GM18526 (cell line): Measurements from ENCODE around the gene TMCO4.

Experiments
- POLR2A ChIP-seq: IDR thresholded peaks from 3 replicates; pipeline ENCODE4 v1.6.1; 2011; ENCODE audit not compliant: insufficient read length; ENCODE audit errors: extremely low read depth

TMCO4 gene

DNA sequence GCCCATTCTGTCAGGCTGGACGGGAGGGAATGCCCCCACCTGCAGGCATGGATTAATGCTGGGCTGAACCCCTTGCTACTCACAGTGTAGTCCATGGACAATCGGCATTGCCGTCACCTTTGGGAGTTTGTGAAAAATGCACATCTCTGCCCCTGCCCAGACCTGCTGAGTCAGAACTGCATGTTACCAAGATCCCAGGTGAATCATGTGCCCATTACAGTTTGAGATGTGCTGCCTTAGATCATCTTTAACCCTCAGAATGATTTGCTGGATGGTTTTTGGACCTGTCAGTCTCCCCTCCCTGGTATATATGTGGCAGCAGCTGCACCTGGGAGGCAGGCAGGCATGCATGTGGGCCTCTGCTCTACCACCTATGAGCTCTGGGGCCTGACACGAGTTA, 120.0 kb downstream of the TMCO4 start:
- no peak for TF ChIP-seq POLR2A

DNA sequence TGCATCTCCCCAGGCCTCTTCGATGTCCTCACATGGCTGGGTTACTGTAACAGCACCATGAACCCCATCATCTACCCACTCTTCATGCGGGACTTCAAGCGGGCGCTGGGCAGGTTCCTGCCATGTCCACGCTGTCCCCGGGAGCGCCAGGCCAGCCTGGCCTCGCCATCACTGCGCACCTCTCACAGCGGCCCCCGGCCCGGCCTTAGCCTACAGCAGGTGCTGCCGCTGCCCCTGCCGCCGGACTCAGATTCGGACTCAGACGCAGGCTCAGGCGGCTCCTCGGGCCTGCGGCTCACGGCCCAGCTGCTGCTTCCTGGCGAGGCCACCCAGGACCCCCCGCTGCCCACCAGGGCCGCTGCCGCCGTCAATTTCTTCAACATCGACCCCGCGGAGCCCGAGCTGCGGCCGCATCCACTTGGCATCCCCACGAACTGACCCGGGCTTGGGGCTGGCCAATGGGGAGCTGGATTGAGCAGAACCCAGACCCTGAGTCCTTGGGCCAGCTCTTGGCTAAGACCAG, 120.7 kb downstream of the TMCO4 start:
- TF ChIP-seq POLR2A: no peak

DNA sequence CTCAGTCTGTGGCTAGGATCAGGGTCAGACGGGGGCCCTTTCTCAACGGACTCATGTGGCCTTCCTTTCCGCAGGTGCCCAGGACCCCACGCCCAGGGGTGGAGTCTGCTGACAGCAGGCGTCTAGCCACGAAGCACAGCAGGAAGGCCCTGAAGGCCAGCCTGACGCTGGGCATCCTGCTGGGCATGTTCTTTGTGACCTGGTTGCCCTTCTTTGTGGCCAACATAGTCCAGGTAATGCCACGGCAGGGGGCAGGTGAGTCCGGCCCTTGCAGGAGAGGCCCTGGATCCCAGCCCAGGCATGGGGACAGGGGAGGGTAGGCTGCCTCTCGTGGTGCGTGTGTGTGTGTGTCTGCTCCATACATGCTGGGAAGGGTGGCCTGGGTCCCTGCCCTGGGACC, 121.2 kb downstream of the TMCO4 start:
- TF ChIP-seq POLR2A: no peak

GRCh38 chr1:19676438-19676922, 123.2 kb downstream of the TMCO4 start:
- TF ChIP-seq POLR2A: no peak

DNA sequence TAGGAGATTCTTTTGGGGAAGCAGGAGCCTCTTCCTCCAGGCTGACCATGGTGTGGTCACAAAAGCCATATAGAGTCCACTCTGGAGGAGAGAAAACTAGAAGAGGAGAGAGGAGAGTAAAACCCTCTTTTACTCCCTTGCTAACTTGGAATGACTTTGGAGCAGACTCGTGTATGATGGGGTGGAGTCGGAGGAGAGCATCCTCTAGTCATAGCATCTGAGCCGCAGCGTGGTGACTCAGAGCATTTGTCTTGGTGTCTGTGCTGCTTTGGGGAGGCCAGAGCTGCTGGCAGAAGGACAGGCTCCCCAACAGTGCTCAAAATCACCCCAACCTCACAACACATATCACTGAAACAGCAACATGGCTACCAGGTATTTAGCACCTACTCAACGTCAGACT, 123.9 kb downstream of the TMCO4 start:
- TF ChIP-seq POLR2A: no peak

DNA sequence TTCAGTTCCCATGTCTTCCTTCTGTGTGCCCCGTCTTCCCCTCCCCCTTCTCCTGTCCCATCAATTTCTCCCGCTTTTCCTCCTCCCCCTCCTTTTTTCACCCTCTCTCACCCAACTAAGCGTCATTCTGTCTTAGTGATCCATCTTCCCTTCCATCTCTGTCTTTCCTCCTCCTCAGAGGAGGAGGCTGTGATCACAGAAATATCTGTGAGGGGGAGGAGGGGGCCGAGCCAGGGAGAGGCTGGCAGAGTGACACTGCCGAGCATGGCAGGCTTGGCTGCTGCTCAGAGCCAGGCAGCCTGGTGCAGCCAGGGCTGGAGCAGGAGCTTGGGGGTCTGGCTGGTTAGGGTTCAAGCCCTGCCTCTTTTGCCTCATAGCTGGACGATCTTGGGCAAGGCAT, 127.5 kb downstream of the TMCO4 start:
- no peak for TF ChIP-seq POLR2A

GRCh38 chr1:19670787-19671186, 128.9 kb downstream of the TMCO4 start:
- no peak for TF ChIP-seq POLR2A

DNA sequence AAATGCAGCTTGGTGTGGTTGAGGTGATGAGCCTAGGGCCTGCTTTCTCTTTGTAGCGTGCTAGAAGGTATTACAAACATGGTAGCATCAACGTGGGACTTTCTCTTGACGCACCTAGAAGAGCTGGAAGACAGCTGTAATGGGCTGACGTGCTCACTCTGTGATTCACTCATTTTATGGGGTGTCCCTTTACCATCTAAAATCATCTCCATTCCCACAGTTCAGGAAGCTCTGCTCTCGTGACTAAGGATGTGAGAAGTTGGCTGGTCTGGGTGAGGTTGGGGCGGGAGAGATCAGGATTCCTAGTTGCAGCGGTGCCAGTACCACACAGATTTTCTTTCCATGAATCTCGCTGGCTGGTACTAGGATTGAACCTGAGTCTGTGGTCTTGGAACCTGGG, 130.8 kb downstream of the TMCO4 start:
- no peak for TF ChIP-seq POLR2A

DNA sequence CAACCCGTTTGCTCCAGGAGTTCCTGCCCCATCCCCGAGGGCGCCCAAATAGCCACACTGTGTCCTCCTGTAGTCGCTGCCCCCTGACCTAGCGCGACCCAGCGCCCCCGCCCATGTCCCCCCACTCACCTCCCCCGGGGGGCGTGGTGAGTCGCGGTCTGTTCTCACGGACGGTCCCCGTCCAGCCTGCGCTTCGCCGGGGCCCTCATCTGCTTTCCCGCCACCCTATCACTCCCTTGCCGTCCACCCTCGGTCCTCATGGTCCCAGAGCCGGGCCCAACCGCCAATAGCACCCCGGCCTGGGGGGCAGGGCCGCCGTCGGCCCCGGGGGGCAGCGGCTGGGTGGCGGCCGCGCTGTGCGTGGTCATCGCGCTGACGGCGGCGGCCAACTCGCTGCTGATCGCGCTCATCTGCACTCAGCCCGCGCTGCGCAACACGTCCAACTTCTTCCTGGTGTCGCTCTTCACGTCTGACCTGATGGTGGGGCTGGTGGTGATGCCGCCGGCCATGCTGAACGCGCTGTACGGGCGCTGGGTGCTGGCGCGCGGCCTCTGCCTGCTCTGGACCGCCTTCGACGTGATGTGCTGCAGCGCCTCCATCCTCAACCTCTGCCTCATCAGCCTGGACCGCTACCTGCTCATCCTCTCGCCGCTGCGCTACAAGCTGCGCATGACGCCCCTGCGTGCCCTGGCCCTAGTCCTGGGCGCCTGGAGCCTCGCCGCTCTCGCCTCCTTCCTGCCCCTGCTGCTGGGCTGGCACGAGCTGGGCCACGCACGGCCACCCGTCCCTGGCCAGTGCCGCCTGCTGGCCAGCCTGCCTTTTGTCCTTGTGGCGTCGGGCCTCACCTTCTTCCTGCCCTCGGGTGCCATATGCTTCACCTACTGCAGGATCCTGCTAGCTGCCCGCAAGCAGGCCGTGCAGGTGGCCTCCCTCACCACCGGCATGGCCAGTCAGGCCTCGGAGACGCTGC, 133.9 kb downstream of the TMCO4 start:
- no peak for TF ChIP-seq POLR2A

DNA sequence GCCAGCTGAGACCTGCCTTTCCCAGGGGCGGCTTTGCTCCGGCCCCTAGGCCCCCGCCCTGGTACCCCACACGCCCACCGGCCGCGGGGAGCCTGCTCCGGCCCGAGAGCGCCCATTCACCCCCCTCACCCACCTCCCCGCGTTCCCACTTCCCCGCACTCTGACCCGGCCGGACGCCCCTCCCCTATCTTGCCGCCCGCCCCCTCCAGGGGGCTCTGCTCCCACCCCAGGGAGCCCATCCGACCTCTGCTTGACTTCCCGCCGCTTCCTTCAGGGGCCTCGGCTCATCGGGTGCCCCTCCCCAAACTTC, 134.6 kb downstream of the TMCO4 start:
- no peak for TF ChIP-seq POLR2A

- no peak for TF ChIP-seq POLR2A
Measured at GRCh38 chr1:19664453-19665185, 135.1 kb downstream of the TMCO4 start, which contains the start of gene HTR6. Gene HTR6 (plus strand): TSS chr1:19664875. CDS start chr1:19665754, 879 bp downstream.

DNA sequence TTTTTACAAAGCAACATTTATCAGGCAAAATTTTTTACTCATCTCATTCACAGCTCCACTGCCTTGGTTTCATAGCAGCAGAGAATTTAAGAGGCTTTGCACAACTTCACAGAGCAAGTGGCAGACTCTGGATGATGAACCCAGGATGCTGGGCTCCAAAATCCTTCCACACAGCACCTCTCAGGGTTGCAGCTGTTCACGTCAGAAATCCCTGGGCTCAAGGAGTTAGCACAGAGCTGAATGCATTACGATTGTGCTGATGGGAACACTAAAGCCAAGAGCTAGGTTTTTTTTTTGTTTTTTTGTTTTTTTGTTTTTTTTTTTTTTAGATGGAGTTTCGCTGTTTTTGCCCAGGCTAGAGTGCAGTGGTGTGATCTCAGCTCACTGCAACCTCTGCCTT, 137.4 kb downstream of the TMCO4 start:
- TF ChIP-seq POLR2A: no peak

DNA sequence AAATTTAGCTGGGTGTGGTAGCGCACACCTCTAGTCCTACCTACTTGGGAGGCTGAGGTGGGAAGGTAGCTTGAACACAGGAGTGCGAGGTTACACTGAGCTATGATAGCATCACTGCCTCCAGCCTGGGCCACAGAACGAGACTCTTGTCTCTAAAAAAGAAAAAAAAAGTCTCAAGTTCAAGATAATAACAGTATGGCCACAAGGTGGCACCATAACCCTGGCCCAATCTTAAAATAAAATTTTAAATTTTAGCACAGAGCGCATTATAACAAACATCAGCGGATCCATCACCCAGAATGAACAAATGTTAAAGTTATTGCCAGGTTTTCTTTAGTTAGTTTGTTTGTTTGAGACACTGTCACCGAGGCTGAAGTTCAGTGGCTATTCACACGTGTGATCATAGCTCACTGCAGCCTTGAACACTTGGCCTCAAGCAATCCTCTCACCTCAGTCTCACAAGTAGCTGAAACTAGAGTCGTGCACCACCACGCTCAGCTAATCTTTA, 137.9 kb downstream of the TMCO4 start:
- no peak for TF ChIP-seq POLR2A

DNA sequence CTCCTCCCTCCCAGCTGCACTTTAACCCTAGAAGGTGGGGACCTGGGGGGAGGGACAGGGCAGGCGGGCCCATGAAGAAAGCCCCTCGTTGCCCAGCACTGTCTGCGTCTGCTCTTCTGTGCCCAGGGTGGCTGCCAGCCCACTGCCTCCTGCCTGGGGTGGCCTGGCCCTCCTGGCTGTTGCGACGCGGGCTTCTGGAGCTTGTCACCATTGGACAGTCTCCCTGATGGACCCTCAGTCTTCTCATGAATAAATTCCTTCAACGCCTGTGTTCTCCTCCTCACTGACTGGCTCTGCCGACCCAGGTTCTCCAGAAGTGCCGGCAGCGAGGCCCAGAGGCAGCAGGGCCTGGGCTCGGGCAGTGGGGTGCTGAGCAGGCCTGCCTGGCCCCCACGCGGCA, 141.5 kb downstream of the TMCO4 start:
- TF ChIP-seq POLR2A: no peak

DNA sequence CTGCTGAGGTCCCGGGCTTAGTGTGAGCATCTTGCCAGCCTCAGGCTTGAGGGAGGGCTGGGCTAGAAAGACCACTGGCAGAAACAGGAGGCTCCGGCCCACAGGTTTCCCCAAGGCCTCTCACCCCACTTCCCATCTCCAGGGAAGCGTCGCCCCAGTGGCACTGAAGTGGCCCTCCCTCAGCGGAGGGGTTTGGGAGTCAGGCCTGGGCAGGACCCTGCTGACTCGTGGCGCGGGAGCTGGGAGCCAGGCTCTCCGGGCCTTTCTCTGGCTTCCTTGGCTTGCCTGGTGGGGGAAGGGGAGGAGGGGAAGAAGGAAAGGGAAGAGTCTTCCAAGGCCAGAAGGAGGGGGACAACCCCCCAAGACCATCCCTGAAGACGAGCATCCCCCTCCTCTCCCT, 142.2 kb downstream of the TMCO4 start:
- TF ChIP-seq POLR2A: no peak
